Activated CD4-positive, alpha-beta T cell treated with anti-CD3 and anti-CD28 coated beads for 24 hours (primary cell): Measurements from ENCODE around the gene ANO8.

Experiments
- DNase-seq, 2 donors: peaks; one replicate each; pipeline ENCODE4 v3.0.0-alpha.2; 2020; ENCODE audit warnings: low read depth in 2 of 2

ANO8 gene

DNA sequence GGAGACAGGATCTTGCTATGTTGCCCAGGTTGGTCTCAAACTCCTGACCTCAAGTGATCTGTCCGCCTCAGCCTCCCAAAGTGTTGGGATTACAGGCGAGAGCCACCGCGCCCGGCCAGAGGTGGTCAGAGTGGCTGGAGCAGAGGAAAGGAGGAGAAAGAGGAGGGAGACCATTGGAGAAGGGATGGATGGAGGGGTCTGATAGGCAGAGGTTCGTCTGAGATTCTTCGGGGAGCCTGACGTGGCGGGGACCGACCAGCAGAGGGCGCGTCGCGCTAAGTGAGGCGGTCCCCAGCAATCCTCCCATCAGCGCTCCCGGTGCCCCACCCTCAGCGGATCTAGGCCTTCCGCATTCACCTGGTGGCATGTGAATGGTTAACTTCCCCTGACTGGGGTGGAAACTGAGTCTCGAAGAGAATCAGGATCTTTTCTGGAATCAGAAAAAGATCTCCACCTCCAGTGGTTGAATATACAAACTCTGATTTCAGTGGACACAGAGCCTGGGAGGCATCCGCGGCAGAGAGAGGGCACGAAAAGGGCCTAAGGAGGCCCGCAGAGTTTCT is 11.5 kb upstream of the ANO8 start:
- peak; percentile 76 to 79 for DNase-seq

DNA sequence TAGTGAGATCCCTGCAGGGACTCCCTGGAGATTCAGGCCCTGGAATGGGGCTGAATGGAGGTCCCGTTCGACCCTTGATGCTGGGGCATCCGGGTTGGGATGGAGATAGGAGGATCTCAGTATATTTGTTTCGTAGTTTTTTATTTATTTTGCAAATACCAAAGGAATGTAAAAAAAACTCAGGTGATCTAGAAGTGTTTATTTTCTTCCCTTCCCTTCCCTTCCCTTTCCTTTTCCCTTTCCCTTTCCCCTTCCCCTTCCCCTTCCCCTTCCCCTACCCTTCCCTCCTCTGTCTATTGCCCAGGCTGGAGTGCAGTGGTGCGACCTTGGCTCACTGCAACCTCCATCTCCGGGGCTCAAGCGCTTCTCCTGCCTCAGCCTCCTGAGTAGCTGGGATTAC is 7.2 kb upstream of the ANO8 start:
- DNase-seq = no peak

DNA sequence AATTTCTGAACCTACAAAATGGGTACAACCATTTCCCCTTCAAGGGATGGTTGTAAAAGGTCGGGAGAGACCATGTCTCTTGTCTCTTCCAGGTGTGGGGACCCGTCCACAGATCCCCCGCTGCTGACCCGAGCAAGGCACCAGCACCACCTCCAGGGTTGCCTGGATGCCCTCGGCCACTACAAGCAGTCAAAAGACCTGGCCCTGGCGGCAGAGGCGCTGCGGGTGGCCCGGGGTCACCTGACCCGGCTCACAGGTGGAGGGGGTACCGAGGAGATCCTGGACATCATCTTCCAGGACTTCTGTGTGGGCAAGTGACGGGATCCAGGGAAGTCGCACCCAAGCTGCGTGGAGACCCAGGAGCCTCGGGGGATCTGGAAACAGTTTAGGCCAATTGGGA is 6.7 kb upstream of the ANO8 start:
- no peak for DNase-seq

DNA sequence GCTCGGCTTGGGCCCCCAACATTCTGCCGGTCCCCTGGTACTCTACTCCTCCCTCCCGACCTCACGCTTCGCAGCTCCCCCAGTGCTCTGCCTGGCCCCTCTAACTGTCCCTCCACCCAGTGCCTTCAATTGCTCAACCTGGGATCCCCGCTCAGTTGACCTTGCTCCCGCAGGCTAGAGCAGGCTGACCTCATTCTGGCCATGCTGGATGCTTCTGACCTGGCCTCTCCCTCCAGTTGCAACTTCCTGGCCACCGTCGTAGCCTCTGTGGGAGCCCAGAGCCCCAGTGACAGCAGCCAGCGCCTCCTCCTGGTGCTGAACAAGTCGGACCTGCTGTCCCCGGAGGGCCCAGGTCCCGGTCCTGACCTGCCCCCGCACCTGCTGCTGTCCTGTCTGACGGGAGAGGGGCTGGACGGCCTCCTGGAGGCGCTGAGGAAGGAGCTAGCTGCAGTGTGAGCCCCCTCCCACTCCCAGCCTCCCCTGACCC is 6.3 kb upstream of the ANO8 start:
- DNase-seq = no peak

DNA sequence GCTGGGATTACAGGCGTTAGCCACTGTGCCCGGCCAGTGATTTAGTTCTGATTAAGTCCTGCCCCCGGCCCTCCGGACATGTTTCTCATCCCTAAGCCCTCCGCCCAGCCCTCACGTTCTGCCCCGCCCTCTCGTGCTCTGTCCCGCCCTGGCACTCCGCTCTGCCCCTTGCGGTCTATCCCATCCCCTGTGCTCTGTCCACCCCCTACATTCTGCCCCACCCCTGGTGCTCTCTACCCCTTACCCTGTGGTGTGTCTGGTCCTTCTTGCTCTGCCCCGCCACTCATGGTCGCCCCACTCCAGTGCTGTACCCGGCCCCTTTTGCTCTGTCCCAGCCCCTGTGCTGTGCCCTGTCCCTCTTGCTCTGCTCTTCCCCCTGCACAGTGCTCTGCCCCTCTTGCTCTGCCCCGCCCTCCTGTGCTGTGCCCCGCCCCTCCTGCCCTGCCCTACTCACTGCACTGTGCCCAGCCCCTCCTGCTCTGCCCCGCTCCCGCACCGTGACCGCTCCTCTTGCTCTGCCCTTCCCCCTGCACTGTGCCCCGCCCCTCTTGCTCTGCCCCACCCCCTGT is 5.7 kb upstream of the ANO8 start:
- DNase-seq = no peak

DNA sequence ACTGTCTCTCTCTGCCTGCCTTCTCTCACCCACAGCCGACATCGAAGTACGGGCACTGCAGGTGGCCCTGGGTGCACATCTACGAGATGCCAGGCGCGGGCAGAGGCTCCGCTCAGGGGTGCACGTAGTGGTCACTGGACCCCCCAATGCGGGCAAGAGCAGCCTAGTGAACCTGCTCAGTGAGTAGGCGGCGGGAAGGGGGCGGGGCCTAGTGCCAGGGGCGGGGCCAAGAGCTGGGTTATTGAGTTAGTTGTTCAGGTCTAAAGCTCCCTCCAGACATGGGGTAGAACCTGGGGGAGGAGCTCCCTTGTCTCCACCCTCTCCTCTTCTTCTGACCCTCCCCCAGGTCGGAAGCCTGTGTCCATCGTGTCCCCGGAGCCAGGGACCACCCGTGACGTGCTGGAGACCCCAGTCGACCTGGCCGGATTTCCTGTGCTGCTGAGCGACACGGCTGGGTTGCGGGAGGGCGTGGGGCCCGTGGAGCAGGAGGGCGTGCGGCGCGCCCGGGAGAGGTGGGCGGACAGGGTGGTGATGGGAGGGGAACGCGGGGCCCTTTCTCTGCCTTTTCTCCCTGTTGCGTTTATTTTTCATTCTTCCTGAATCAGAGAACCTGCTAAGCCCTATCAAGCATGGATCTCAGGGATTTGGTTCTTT is 4.6 kb upstream of the ANO8 start:
- DNase-seq = peak in 1 of 2 donors; percentile 59

DNA sequence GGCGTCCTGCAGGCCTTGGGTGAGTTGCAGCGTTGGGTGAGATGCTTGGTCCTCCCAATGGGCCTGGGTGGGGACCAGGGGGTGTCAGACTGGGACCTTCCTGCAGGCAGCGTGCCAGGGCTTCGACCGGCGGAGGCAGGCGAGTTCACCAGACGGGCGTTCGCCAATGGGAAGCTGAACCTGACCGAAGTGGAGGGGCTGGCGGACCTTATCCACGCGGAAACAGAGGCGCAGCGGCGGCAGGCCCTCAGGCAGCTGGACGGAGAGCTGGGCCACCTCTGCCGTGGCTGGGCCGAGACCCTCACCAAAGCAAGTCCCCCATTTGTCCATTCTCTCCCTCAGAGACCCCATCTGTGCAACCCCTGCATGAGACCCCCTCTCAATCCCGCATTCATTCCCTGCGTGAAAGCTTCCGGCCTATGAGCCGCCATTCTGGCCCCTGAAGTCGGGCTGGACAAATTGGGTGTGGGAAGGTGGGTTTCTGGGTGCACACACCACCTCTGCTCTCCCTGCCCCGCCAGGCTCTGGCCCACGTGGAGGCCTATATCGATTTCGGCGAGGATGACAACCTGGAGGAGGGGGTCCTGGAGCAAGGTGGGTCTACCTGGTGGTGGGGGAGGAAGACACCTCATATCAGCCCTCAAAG is 3.9 kb upstream of the ANO8 start:
- no peak for DNase-seq

DNA sequence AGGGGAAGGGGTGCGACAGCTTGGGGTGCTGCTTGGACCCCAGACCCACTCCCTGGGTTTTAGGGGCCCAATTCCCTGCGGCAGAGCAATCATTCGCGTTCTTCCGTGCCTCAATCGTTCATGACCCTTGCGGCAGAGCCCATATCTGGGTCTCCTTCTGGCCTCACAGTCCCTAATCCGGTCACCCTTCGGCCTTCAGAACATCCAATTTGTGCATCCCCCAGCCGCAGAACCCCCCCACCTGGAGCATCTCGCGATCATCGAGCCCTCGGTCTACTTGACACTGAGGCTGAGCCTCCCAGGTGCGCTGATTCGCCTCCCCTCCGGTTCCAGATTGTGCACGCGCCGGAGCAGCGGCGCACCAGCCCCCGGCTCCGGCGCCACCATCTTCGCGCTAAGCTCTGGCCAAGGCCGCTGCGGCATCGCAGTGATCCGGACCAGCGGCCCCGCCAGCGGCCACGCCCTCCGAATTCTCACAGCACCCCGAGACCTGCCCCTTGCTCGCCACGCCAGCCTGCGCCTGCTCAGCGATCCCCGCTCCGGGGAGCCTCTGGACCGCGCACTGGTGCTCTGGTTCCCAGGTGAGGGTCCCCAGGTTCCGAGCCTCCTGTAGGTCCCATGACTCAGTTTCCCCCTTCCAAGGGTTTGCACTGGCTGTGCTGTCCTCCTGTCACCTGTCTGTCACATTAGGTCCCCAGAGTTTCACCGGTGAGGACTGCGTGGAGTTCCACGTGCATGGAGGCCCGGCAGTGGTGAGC is 3.2 kb upstream of the ANO8 start:
- no peak for DNase-seq

DNA sequence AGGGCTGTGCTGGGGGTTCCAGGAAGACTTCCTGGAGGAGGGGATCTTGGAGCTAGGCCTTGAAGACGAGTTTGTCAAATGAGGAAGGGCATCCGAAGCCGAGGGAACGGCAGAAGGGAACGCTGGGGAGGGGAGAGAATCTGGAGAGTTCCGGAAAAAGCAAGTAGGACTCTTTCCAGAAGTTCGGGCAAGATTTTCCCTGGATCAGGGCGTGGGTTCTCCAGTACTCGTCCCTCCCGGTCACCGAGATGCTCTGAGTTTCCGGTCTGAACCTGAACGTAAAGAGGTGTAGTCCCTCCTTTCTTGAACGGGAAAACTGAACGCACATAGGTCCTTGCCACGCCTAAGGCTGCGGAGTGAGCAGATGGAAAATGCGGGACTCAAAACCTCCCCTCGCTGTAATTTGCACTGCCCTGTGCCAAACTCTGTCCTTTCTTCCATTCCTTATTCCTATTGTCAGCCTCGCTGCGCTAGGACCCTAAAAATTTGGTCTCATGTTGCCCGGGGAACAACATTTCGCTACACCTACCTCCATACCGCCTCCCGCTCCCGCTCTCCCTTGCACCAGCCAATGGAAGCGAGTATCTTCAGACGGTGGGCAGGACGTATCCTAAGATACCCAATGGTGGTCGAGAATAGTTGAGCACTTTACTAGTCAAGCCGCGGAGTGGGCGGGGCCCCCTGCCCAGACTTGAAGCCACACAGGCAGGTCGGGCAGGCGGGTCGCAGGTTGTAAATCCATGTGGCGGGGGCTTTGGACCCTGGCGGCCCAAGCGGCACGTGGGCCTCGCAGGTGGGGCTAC is 2.4 kb upstream of the ANO8 start, which contains the start of gene GTPBP3:
Gene GTPBP3 (plus strand): TSS at position 682 of the 803 bp plus-strand sequence. CDS start 59 bp downstream, at position 741.
- peak; percentile 93 to 95 for DNase-seq

DNA sequence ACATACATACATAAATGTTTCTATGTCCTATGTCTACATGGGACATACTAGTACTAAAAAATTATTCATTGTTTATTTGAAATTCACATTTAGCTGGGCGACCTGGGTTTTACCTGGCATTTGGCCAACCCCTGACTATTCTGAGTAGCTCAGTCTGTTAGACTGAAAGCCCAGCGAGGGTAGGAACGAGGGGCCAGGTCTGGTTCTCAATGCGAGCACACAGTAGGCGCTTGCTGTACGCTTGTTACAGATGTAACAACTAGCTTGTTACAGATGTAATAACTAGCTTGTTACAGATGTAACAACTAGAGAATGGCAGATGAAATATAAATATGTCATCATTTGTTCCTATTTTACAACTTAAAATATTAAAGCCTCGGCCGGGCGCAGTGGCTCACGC is 920 bp upstream of the ANO8 start:
- no peak for DNase-seq

DNA sequence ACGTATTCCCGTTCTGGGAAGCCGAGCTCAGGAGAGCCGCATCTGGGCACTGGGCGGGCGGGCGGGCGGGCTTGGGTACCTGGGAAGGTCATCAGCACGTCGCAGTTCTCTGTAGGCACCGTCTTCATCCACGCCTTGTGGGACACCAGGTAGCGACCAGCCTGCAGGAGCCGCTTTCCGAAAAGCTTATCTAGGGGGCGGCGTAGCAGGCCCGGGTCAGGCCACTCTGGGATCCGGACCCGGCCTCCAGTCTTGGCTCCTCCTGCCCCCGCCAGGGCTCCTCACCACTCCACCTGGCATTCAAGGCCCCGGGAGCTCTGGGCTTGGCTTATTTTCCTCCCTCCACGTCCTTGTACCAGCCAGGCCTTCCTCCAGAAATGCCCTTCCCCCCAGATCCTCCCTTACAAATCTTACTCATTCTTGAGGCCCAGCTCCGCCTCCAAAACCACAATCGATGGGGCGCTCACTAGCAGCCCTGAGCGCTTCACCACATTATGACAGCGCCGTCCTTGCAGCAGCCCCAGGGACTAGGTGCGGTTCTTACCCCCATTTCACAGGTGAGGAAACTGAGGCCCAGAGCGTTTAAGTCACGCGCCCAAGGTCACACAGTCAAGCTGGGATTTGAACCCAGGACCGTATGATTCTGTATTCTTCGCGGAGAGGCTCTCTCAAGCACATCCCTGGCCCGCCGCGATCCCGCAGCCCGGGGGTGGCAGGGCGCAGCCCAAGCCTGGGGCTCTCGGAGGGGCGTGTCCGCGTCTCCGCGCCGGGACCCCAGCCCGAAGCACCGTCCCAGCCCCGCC is 843 bp downstream of the ANO8 start:
- DNase-seq = peak; percentile 63 to 74

DNA sequence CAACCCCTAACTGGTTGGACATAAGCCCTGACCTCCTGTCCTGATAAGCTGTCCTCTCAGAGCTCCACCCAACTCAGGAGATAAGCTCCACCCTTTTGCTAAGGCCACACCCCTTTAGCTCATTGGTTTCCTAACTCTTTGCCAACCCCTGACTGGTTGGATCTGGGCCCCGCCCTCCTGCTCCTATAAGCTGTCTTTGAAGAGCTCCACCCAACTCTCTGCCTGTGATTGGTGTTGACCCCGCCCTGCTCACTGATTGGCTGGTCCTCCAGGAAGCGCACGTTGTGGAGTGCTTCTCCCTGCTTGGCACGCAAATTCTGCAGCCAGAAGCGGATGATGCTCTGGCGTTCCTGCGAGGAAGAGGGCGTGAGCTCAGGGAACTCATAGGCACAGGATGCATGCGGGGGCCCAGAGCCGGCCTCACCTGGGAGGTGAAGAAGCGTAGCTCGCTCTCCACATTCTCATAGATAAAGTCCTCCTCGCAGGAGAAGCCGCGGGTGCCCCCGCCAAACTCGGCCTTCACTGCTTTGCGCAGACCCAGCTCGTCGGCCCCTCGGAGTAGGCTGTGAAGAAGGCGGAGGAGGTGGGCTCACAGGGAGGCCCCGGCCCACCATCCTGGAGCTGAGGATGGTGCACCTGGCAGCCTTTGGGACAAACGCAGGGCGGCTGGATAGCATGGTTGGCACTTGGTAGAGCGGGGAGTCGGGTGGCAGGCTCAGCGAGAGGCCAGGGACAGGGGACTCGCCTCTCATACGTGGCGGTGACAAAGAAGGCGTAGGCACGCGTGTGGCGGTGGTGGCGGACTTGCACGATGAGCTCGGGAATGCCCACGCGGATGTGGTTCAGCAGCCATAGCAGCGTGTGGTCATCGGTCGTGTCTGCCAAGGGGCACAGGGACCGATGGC is 1.7 kb downstream of the ANO8 start:
- no peak for DNase-seq

DNA sequence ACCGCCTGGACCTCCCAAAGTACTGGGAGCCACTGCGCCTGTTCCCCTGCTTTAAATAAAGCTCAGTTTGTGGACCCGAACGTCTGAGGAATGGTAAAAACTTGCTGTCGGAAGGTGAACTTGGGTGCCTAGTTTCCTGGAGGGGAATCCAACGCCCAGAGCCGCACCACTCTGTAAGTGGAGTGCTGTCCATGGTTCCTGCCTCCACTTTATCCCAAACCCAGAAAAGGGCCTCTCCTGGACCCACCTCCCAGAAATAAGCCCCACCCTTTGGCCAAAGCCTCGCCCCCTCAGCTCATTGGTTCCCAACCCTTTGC is 2.3 kb downstream of the ANO8 start:
- no peak for DNase-seq

DNA sequence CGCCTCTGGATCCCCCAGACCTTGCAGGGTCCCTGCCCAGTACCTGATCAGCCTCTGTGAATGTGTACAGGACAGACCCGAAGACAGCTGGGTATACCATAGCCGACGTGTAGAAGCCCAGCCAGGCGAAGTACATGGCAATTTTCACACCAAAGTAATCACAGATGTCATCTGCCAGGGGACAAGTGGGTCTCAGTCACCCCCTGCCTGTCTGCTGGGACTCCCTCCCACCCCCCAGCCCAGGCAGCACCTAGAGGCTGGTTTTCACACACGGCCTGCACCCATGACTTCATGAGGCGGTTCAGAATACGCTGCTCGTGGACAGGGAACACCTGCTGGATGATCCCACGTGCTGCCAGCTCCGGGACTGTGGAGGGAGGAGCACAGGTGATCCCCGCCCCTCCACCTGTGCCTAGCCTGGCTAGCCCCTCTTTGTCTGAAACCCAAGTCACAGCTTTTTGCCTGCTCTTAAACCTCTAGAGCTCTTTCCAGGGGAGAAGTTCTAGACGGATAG is 3.6 kb downstream of the ANO8 start:
- no peak for DNase-seq

DNA sequence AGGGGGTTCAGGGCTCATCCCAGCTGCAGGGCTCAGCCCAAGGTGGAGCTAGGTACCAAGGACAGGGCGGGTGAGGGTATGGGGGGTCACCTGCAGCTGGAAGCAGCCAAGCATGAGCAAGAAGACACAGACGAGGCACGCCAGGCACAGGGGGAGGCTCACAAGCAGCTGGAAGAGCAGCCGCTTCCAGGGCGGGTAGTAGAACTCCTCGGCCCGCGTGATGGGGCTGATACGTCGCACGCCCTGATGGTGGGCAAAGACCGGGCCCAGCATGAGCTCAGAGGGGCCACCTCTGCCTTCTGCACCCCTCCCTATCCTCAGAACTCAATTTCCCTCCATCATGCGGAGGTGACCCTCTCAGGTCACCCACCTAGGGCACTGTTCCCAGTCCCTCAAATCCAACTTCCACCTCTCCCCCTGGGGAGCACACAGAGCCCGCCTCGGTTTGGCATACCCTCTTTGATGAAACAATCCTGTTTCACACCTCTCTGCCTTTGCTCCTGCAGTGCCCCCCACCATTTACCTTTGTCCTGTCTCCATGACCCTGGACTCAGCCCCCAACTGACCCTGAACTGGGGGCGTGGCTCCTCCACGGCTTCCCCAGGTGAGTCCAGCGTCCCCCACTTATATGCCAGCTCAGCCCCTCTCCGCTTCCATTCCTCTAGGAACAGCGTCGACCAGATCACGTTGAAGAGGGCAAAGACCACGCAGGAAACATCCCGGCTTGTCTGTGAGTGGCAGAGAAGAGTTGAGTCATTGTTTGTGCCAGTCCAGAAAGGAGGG is 4.2 kb downstream of the ANO8 start:
- no peak for DNase-seq

DNA sequence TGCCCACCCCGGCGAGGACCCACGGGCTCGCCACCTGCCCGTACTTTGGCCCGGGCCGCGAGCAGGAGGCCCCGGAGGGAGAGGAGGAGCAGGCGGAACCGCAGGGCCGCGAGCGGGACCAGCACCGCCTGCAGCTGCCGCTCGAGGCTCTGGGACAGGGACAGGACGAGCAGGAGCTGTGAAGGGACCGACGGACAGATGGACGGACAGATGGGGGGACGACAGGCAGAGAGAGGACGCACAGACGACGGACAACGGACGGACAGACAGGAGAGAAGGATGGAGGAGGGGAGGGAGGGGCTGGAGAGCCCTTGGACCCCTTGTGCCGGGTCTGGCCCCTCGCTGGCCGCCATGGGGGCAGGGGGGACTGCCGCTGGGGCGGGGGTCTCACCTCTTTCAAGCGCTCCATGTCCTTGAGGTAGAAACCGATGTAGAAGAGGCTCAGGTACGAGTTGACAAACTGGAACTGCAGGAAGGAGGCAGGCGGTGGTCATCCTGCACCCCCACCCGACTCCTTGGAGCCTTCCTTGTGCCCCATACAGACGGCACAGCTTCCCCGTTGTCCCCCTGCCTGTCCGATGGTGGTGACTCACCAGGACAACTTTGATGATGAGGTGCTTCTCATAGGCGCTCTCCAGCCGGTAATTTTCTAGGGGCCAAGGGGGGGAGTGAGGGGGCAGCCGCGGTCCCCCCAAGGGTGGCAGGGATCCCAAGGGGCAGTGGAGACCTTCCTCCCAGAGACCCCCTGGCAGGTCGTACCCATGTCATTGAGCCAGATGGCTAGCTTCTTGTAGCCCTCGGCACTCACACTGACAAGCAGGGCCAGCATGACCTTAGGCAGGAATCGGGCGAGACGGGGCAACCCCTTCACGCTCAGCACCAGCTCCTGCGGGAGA is 5.0 kb downstream of the ANO8 start:
- DNase-seq = no peak
